Measurements from ENCODE around the gene ZDHHC4. TPM values are rescaled to one million over a fixed set of nuclear protein-coding genes. Genes with fewer than 3 reads are reported as not detected.
"Not testable (repeated sequence)": the region's sequence is repeated elsewhere in the genome, so short reads cannot be mapped to it uniquely, and the experiment has no call there.

ZDHHC4 gene
- total RNA-seq, 1 experiment from 2014 or later = 45.3 TPM

DNA sequence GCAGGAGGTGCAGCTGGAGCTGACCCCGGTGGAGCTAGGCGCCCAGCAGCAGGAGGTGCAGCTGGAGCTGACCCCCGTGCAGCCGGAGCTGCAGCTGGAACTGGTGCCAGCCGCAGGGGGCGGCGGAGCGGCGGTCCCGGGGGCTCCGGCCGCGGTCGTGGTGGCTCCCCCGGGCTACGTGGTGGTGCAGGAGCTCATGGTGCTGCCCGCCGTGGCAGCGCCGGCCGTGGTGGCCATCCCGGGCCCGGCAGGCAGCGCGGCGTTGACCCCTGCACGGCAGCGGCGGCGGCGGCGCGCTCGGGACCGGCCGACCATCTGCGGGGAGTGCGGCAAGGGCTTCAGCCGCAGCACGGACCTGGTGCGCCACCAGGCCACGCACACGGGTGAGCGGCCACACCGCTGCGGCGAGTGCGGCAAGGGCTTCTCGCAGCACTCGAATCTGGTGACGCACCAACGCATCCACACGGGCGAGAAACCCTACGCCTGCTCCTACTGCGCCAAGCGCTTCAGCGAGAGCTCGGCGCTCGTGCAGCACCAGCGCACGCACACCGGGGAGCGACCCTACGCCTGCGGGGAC is 45.0 kb downstream of the ZDHHC4 start:
- no peaks in the 10 kb centered on the region for H3K4me1 ChIP-seq (replicated peaks)
- DNase-seq (ENCODE audit: low read depth in 1 of 2, low spot score in 2 of 2) = no peak
- no peaks in the 10 kb centered on the region for H3K36me3 ChIP-seq

DNA sequence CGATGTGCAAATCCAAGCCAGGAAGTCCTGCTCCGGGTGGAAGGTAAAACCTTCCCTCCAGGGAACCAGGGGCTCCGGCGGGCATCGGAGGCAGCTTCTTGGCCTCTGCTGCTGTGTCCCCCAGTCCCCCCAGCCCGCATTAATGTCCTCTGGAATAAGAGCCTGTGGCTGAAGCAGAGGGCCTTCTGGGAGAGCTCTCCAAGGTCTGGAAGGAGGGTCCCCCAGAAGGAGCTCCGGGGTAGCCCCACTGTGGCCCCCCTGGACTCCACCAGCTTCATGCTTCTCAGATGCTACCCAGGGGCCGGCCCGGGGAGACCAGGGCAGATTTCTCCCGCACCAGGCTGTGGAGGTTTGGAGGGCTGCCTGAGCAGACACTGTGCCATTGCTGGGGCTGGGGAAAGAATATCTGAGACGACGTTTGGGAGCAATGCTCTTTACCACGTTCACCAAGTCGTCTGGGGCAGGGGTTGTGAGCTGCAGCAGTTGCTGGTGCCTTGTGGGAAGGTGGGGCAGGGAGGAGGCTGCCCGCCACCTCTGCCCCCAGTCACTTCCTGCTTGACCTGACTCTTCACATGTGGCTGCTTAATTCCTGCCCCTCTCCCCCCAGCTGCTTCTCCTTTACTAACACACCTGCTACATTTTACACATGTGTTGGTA is 46.5 kb downstream of the ZDHHC4 start:
- H3K9me3 ChIP-seq (replicated peaks) = no peaks in the 10 kb centered on the region
- no peak overlapping the region for H3K4me3 ChIP-seq
- no peak for DNase-seq (ENCODE audit: low read depth in 1 of 2, low spot score in 2 of 2)
- no peak overlapping the region for H3K27ac ChIP-seq
- no peaks in the 10 kb centered on the region for H3K36me3 ChIP-seq
- H3K4me1 ChIP-seq (replicated peaks) = no peaks in the 10 kb centered on the region
- peaks cover 9% of the 10 kb centered on the region; the same call in 1 of the 2 replicates for H3K27me3 ChIP-seq (replicated peaks)

More for the DNA sequence above, 45.0 kb downstream of the ZDHHC4 start:
- Histone ChIP-seq H3K27ac (no peak overlapping the region), H3K4me3 (no peak overlapping the region), H3K27me3 (replicated peaks) (peaks cover 24% of the 10 kb centered on the region), H3K9me3 (replicated peaks) (no peaks in the 10 kb centered on the region)

DNA sequence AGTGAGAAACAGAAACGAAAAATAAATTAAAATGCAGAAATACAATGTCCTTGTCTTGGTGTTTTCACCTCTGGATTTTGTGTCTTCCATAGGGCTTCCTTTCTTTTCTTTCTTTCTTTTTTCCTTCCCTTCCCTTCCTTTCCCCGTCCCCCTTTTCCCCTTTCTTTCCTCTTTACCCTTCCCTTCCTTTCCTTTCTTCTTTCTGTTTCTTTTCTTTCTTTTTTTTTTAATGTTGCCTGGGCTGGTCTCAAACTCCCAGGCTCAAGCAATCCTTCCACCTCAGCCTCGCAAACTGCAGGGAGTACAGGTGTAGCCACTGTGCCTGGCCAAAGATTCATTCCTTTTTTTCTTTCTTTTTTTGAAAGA is 47.0 kb downstream of the ZDHHC4 start:
- Histone ChIP-seq H3K27me3 (replicated peaks) (peaks cover 8% of the 10 kb centered on the region; the same call in 1 of the 2 replicates), H3K4me3 (no peak overlapping the region), H3K9me3 (replicated peaks) (no peaks in the 10 kb centered on the region), H3K4me1 (replicated peaks) (no peaks in the 10 kb centered on the region), H3K27ac (no peak overlapping the region), H3K36me3 (no peaks in the 10 kb centered on the region)
- DNase-seq (ENCODE audit: low read depth in 1 of 2, low spot score in 2 of 2) = no peak

DNA sequence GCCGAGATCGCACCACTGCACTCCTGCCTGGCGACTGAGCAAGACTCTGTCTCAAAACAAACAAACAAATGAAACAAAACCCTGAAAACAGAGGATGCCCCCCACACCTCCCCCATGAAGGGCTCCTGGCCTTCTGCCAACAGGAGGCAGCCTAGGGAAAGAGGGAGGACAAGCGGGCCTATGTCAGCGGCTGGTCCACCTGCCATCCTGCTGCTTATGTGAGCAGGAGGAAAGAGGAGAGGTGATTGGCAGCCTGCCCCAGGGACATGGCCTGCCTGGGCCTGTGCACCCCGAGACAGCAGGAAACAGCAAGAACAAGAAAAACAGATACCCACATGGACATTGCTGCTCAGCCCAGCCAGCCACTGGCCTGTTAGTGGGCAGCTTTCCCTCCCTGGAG is 50.8 kb downstream of the ZDHHC4 start:
- no peaks in the 10 kb centered on the region for H3K4me1 ChIP-seq (replicated peaks)
- DNase-seq (ENCODE audit: low read depth in 1 of 2, low spot score in 2 of 2) = no peak
- no peaks in the 10 kb centered on the region for H3K9me3 ChIP-seq (replicated peaks)
- H3K36me3 ChIP-seq = no peaks in the 10 kb centered on the region
- no peak overlapping the region for H3K27ac ChIP-seq
- no peaks in the 10 kb centered on the region for H3K27me3 ChIP-seq (replicated peaks)
- no peak overlapping the region for H3K4me3 ChIP-seq

DNA sequence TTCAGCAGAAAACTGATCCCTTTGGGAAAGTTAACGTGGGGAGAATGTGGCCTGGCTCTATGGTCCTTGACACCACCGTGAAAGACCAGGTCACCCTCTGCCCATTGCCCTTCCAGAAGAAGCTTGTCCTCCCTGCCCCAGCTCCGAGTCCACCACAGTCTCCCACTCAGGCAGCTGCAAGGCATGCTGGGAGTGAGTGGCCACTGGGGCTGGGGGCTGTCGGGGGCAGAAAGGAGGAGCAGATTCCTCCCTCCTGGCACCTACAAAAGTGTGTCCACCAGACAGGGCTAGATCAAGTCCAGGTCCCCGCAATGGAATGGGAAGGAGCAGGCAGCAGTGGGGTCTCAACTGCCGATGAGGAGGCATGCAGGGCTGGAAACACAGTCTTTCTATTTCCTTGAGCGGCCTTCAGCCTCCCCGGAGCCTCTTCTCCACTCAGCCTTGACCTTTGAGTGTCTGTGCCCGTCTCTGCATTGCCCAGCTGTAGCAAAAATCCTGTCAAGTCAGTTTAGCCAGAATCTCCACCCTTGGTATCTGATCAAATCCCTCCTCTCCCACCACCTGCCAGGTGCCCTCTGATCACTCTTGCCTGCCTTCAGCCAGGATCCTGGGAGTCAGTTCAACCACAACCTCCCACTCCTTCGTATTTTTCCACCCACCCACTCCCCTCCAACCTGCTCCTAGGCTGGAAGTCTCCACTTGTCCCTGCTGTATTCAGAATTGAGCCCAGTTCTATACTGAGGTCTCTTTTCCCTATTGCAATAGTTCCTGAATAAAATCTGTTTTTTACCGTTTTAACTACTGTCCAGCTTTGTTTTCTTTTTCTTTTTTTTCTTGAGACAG is 53.0 kb downstream of the ZDHHC4 start:
- Histone ChIP-seq H3K9me3 (replicated peaks) (no peaks in the 10 kb centered on the region), H3K36me3 (no peaks in the 10 kb centered on the region), H3K27ac (no peak overlapping the region), H3K4me1 (replicated peaks) (no peaks in the 10 kb centered on the region), H3K4me3 (no peak overlapping the region), H3K27me3 (replicated peaks) (no peaks in the 10 kb centered on the region)
- no peak for DNase-seq (ENCODE audit: low read depth in 1 of 2, low spot score in 2 of 2)

DNA sequence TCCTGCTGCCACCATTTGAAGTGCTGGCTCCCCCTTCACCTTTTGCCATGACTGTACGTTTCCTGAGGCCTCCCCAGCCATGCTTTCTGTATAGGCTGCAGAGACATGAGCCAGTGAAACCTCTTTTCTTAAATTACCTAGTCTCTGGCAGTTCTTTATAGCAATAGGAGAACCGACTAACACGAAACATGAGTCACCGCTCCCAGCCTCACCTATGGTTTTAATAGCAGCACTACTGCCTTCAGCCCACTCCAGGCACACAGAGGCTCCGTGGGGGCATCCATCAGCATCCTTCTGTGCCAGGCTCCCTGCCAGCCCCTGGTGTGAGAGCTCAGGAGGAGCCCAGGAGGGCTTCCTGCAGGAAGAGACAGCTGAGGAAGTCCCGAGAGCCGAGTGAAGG is 54.4 kb downstream of the ZDHHC4 start:
- Histone ChIP-seq H3K27ac (no peak overlapping the region), H3K36me3 (no peaks in the 10 kb centered on the region), H3K4me3 (no peak overlapping the region), H3K27me3 (replicated peaks) (no peaks in the 10 kb centered on the region), H3K9me3 (replicated peaks) (no peaks in the 10 kb centered on the region), H3K4me1 (replicated peaks) (peaks cover 5% of the 10 kb centered on the region)
- DNase-seq (ENCODE audit: low read depth in 1 of 2, low spot score in 2 of 2) = no peak

DNA sequence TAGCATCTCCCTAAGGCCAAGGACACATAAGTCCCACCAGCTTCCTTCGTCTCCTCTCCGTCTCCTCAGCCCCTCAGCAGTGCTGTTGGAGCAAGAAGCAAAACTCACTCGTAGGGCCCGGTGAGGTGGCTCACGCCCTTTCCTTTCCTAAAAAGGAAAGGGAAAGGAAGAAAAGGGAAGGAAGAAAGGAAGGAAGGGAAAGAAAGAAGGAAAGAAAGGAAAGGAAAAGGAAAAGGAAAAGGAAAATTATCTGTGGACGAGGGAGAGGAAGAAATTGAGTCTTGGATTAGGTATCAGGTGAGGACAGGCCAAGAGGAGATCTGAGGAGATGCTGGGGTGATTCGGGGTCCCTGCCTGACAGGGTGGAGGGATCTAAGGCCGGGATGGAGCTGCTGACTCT is 56.8 kb downstream of the ZDHHC4 start:
- Histone ChIP-seq H3K27me3 (replicated peaks) (no peaks in the 10 kb centered on the region), H3K27ac (no peak overlapping the region), H3K36me3 (peaks cover 7% of the 10 kb centered on the region), H3K4me1 (replicated peaks) (peaks cover 20% of the 10 kb centered on the region), H3K4me3 (no peak overlapping the region), H3K9me3 (replicated peaks) (0 out of 2 replicates have a peak, but pooled peaks cover 2% of the 10 kb centered on the region)
- DNase-seq (ENCODE audit: low read depth in 1 of 2, low spot score in 2 of 2) = no peak

DNA sequence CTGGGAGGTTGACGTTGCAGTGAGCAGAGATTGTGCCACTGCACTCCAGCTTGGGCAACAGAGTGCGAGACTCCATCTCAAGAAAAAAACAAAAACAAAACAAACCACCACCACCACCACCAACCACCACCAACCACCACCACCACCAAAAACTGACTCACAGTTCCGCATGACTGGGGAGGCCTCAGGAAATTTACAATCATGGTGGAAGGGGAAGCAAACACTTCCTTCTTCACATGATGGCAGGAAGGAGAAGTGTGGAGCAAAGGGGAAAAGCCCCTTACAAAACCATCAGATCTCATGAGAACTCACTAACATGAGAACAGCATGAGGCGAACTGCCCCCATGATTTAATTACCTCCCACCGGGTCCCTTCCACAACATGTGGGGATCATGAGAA is 57.7 kb downstream of the ZDHHC4 start:
- DNase-seq (ENCODE audit: low read depth in 1 of 2, low spot score in 2 of 2); H3K4me3 ChIP-seq; H3K9me3 ChIP-seq (replicated peaks); H3K27me3 ChIP-seq (replicated peaks); H3K27ac ChIP-seq: not testable (repeated sequence)
- H3K4me1 ChIP-seq (replicated peaks) = peaks cover 20% of the 10 kb centered on the region
- H3K36me3 ChIP-seq = peaks cover 15% of the 10 kb centered on the region

DNA sequence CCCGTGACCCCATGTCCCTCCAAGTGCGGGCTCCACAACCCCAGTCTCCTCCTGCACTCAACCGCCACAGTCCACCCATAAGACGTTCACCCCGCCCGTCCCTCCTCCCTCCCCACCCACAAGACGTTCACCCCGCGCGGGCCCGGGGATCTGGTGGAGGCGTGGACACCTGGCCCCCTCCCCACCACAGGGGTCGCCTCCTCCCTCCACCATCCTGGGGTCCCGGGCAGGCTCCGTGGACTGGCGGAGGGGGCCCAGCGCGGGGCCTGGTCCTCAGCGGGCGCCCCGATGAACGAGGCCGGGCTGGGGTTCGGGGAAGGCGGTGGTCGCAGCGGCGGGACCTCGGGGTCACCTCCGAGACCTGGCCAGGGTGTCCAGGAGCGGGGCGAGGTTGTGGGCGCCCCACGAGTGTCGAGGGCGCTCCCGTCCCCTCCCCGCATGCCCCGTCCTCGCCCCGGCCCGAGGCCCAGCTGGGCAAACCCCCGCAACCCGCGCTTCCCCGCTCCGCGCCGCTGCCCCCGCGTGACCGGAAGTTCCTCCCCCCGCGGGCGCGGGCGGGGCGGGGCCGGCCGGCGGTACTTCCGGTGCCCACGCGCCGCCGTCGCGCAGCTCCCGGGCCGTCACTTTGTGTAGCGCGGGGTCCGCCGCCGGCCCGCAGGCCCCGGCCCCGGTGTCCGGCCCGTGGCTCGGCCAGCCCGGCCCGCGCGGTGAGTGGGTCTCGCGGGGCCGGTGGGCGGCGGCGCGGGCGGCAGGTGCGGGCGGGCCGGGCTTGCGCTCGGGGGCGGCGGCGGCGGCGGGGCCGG is 59.7 kb downstream of the ZDHHC4 start, which contains the start of gene ZNF316:
TSS of gene ZNF316 (plus strand) at position 578 of the 803 bp plus-strand sequence. CDS start 5,092 bp downstream, outside the sequence.
- peaks cover 20% of the 10 kb centered on the region for H3K4me1 ChIP-seq (replicated peaks)
- no peak for DNase-seq (ENCODE audit: low read depth in 1 of 2, low spot score in 2 of 2)
- H3K36me3 ChIP-seq = peaks cover 33% of the 10 kb centered on the region
- H3K27me3 ChIP-seq (replicated peaks) = no peaks in the 10 kb centered on the region
- 0 out of 2 replicates have a peak, but pooled peaks cover 2% of the 10 kb centered on the region for H3K9me3 ChIP-seq (replicated peaks)
- peak within 1 kb of the TSS; percentile 61; the same call in 1 of the 2 replicates for H3K27ac ChIP-seq
- peak within 1 kb of the TSS; percentile 90 for H3K4me3 ChIP-seq

DNA sequence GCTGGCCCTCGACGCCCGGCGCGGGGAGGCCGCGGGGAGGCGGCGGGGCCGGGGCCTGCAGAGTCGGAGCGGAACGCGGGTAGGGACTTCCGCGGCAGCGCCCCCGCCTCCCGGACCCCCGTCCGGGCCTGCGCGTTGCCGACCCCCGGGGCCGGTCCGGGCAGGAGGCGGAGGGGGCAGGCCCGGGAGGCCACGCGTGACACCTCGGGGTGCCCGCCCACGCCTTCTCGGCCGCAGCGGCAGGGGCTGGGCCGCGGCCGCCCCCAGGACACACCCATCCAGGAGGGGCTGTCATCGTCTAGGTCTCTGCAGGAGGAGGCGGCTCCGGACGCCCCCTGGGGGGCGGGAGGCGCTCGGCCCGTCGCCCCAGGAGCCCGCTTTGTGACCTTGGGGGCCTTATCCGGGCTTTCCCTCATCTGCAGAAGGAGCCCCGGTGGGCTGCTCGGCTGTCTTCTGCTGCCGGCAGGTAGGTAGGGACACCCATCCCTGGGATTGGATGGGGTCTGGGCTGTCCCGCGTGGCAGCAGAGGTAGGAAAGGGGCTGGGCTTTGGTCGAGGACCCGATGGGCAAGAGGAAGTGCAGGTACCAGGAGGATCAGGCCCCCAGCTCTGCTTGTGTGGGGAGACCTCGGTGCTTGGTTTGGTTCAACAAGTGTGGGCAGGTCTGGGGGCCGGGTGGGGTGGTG is 60.4 kb downstream of the ZDHHC4 start:
- H3K36me3 ChIP-seq = peaks cover 41% of the 10 kb centered on the region
- DNase-seq (ENCODE audit: low read depth in 1 of 2, low spot score in 2 of 2) = peak in 1 of 2 experiments; percentile 28
- H3K4me1 ChIP-seq (replicated peaks) = peaks cover 20% of the 10 kb centered on the region
- H3K9me3 ChIP-seq (replicated peaks) = 0 out of 2 replicates have a peak, but pooled peaks cover 2% of the 10 kb centered on the region
- H3K27me3 ChIP-seq (replicated peaks) = no peaks in the 10 kb centered on the region
- H3K4me3 ChIP-seq = peak overlapping the region; percentile 90
- no peak overlapping the region for H3K27ac ChIP-seq
